Calu3 (cell line): ENCODE data around the gene EFNB1. TPM values are rescaled to one million over a fixed set of nuclear protein-coding genes. Genes with fewer than 3 reads are reported as not detected.

Experiments used
- BruUV-seq: library from RNA; stranded (reverse); fragments of 400-500 nt; replicated peaks from 2 replicates; lab custom pipeline; 2021; lab: Mats Ljungman, UMichigan
- CTCF ChIA-PET: fragments of 300-600 bp; sonication (Branson Sonifier 250); formaldehyde crosslinking; loops from one replicate; lab custom pipeline; 2022; ENCODE audit warnings: antibody characterized with exemption; lab: Charles Lee
- DNase-seq: peaks from one replicate; pipeline ENCODE4 v3.0.0; 2022
- H3K27ac Mint-ChIP-seq: one replicate; pipeline ENCODE4 v1.8.0; 2022; ENCODE audit warnings: mixed read lengths; ENCODE audit not compliant: unreplicated experiment
- H3K27me3 Mint-ChIP-seq: one replicate; pipeline ENCODE4 v1.8.0; 2022; ENCODE audit warnings: mixed read lengths; ENCODE audit not compliant: unreplicated experiment
- H3K36me3 Mint-ChIP-seq: one replicate; pipeline ENCODE4 v1.8.0; 2022; ENCODE audit warnings: mild to moderate bottlenecking, moderate library complexity, mixed read lengths; ENCODE audit not compliant: insufficient read depth, unreplicated experiment
- H3K4me1 Mint-ChIP-seq: one replicate; pipeline ENCODE4 v1.8.0; 2022; ENCODE audit warnings: mild to moderate bottlenecking, low read depth, mixed read lengths; ENCODE audit not compliant: unreplicated experiment
- H3K4me3 Mint-ChIP-seq: one replicate; pipeline ENCODE4 v1.8.0; 2022; ENCODE audit warnings: mild to moderate bottlenecking, low read depth, moderate library complexity, mixed read lengths; ENCODE audit not compliant: unreplicated experiment
- H3K9me3 Mint-ChIP-seq: one replicate; pipeline ENCODE4 v1.8.0; 2022; ENCODE audit warnings: low read depth, mixed read lengths; ENCODE audit not compliant: unreplicated experiment
- intact Hi-C: fragments of 100-400 bp; cut with micrococcal nuclease; formaldehyde crosslinking; loops from one replicate; pipeline ENCODE4 v1.10.0; 2022; ENCODE audit not compliant: unreplicated experiment
- total RNA-seq: library from RNA; stranded (reverse); gene quantifications from 2 replicates; pipeline ENCODE4 v1.2.3, GENCODE V29; 2022
- TF ChIP-seq, protein P1 (sequence below): fragments of 200-600 bp; IDR thresholded peaks from one replicate; pipeline ENCODE4 v1.8.0; 2022; ENCODE audit warnings: antibody characterized with exemption; ENCODE audit not compliant: unreplicated experiment

EFNB1 gene
- total RNA-seq, 1 experiment from 2014 or later = 12.6 TPM

DNA sequence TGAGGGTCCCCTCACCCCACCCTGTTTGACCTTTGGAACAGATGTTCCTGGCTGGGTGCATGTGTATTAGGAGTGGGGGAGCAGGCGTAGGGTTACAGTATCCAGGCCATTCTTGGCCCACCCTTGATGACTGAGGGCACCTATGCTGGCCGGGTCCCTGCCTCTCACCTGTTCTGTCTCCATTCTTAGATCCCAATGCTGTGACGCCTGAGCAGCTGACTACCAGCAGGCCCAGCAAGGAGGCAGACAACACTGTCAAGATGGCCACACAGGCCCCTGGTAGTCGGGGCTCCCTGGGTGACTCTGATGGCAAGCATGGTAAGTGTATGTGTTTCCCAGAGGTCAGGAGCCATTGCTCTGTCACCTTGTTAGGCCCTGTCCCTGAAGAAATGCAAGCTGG, 10.9 kb downstream of the EFNB1 start:
- no TSS peak for BruUV-seq
- TF ChIP-seq, protein P1, sequence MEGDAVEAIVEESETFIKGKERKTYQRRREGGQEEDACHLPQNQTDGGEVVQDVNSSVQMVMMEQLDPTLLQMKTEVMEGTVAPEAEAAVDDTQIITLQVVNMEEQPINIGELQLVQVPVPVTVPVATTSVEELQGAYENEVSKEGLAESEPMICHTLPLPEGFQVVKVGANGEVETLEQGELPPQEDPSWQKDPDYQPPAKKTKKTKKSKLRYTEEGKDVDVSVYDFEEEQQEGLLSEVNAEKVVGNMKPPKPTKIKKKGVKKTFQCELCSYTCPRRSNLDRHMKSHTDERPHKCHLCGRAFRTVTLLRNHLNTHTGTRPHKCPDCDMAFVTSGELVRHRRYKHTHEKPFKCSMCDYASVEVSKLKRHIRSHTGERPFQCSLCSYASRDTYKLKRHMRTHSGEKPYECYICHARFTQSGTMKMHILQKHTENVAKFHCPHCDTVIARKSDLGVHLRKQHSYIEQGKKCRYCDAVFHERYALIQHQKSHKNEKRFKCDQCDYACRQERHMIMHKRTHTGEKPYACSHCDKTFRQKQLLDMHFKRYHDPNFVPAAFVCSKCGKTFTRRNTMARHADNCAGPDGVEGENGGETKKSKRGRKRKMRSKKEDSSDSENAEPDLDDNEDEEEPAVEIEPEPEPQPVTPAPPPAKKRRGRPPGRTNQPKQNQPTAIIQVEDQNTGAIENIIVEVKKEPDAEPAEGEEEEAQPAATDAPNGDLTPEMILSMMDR = no peak
- DNase-seq = no peak
- intact Hi-C loops = no loop called here
- no peaks in the 10 kb centered on the region for H3K27me3 Mint-ChIP-seq
- no peak overlapping the region for H3K4me3 Mint-ChIP-seq
- no peaks in the 10 kb centered on the region for H3K9me3 Mint-ChIP-seq
- H3K27ac Mint-ChIP-seq = no peak overlapping the region
- peaks cover 26% of the 10 kb centered on the region for H3K4me1 Mint-ChIP-seq
- peaks cover 11% of the 10 kb centered on the region for H3K36me3 Mint-ChIP-seq
- CTCF ChIA-PET = no interaction called here

GRCh38 chrX:68840256-68840655, 11.4 kb downstream of the EFNB1 start:
- CTCF ChIA-PET = no interaction called here
- no TSS peak for BruUV-seq
- Mint-ChIP-seq H3K9me3 (no peaks in the 10 kb centered on the region), H3K27me3 (no peaks in the 10 kb centered on the region), H3K27ac (no peak overlapping the region), H3K36me3 (peaks cover 11% of the 10 kb centered on the region), H3K4me1 (peaks cover 26% of the 10 kb centered on the region), H3K4me3 (no peak overlapping the region)
- TF ChIP-seq, protein P1 = no peak
- intact Hi-C loops = no loop called here
- DNase-seq = no peak

GRCh38 chrX:68841251-68842049, 12.6 kb downstream of the EFNB1 start:
- DNase-seq = peak; percentile 49
- intact Hi-C loops = no loop called here
- Mint-ChIP-seq H3K9me3 (no peaks in the 10 kb centered on the region), H3K36me3 (peaks cover 11% of the 10 kb centered on the region), H3K4me1 (peaks cover 26% of the 10 kb centered on the region), H3K4me3 (peak overlapping the region; percentile 20), H3K27me3 (no peaks in the 10 kb centered on the region), H3K27ac (peak overlapping the region; percentile 56)
- TSS peak; percentile 45 for BruUV-seq
- CTCF ChIA-PET = interaction anchor here (0.6 to 0.9 kb wide), 2 partner anchors 8 to 1684 kb away, joined by 3 read pairs; no protein-coding TSS in a partner anchor
- TF ChIP-seq, protein P1 = no peak

- CTCF ChIA-PET = interaction anchor here (0.6 to 1.0 kb wide), 2 partner anchors 15 to 1683 kb away, joined by 3 read pairs; no protein-coding TSS in a partner anchor
- BruUV-seq = no TSS peak
Observed at GRCh38 chrX:68842351-68842750, 13.5 kb downstream of the EFNB1 start.

More at GRCh38 chrX:68842351-68842750, 13.5 kb downstream of the EFNB1 start:
- peak overlapping the region; percentile 56 for H3K27ac Mint-ChIP-seq
- H3K4me1 Mint-ChIP-seq = peaks cover 19% of the 10 kb centered on the region
- no peaks in the 10 kb centered on the region for H3K9me3 Mint-ChIP-seq
- peaks cover 11% of the 10 kb centered on the region for H3K36me3 Mint-ChIP-seq
- H3K27me3 Mint-ChIP-seq = no peaks in the 10 kb centered on the region
- intact Hi-C loops = no loop called here
- DNase-seq = no peak
- TF ChIP-seq, protein P1 = no peak
- H3K4me3 Mint-ChIP-seq = peak overlapping the region; percentile 20
